ENCODE data around the gene SOCS3. TPM values are rescaled to one million over a fixed set of nuclear protein-coding genes. Genes with fewer than 3 reads are reported as not detected.

The SOCS3 gene
- total RNA-seq, 3 donors from 2014 or later (not counting 1 experiment from before 2014, with no cell fraction given): 39.0 to 47.9 (median 43.6) TPM

GRCh38 chr17:78307887-78308638 is 51.8 kb downstream of the SOCS3 start:
- no peaks in the 10 kb centered on the region for H3K9me3 Mint-ChIP-seq
- intact Hi-C loops (cut with micrococcal nuclease): no loop called here
- Histone ChIP-seq H3K36me3 (ENCODE audit: control insufficient read depth, insufficient read depth, low read length) (no peaks in the 10 kb centered on the region), H3K27me3 (ENCODE audit: control insufficient read depth, insufficient read depth, low read length) (no peaks in the 10 kb centered on the region), H3K27ac (ENCODE audit: low read length) (no peak overlapping the region), H3K4me1 (ENCODE audit: control insufficient read depth, insufficient read depth, low read length) (no peaks in the 10 kb centered on the region), H3K4me3 (ENCODE audit: low read length) (no peak overlapping the region), H3K9me3 (ENCODE audit: control insufficient read depth, insufficient read depth, low read length) (peaks cover 6% of the 10 kb centered on the region)
- H3K27ac Mint-ChIP-seq: no peak overlapping the region
- no peaks in the 10 kb centered on the region for H3K36me3 Mint-ChIP-seq
- H3K4me1 Mint-ChIP-seq: no peaks in the 10 kb centered on the region
- TF ChIP-seq, protein P1, sequence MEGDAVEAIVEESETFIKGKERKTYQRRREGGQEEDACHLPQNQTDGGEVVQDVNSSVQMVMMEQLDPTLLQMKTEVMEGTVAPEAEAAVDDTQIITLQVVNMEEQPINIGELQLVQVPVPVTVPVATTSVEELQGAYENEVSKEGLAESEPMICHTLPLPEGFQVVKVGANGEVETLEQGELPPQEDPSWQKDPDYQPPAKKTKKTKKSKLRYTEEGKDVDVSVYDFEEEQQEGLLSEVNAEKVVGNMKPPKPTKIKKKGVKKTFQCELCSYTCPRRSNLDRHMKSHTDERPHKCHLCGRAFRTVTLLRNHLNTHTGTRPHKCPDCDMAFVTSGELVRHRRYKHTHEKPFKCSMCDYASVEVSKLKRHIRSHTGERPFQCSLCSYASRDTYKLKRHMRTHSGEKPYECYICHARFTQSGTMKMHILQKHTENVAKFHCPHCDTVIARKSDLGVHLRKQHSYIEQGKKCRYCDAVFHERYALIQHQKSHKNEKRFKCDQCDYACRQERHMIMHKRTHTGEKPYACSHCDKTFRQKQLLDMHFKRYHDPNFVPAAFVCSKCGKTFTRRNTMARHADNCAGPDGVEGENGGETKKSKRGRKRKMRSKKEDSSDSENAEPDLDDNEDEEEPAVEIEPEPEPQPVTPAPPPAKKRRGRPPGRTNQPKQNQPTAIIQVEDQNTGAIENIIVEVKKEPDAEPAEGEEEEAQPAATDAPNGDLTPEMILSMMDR (IDR thresholded peaks at IDR 0.05): no peak
- DNase-seq (no peak), ATAC-seq (no peak)
- H3K4me3 Mint-ChIP-seq: no peak overlapping the region
- 92% methylated on average over 13 of the region's 13 CpGs for WGBS (ENCODE audit: insufficient coverage)
- H3K27me3 Mint-ChIP-seq (ENCODE audit: low read depth in 2 of 2): peaks cover 14 to 21% of the 10 kb centered on the region in 2 donors

GRCh38 chr17:78306913-78307312 is 53.0 kb downstream of the SOCS3 start:
- no peak overlapping the region for H3K4me3 Mint-ChIP-seq
- DNase-seq: no peak
- Histone ChIP-seq H3K9me3 (ENCODE audit: control insufficient read depth, insufficient read depth, low read length) (peaks cover 6% of the 10 kb centered on the region), H3K27me3 (ENCODE audit: control insufficient read depth, insufficient read depth, low read length) (no peaks in the 10 kb centered on the region), H3K4me3 (ENCODE audit: low read length) (no peak overlapping the region), H3K27ac (ENCODE audit: low read length) (no peak overlapping the region), H3K4me1 (ENCODE audit: control insufficient read depth, insufficient read depth, low read length) (no peaks in the 10 kb centered on the region), H3K36me3 (ENCODE audit: control insufficient read depth, insufficient read depth, low read length) (no peaks in the 10 kb centered on the region)
- no peaks in the 10 kb centered on the region for H3K4me1 Mint-ChIP-seq
- intact Hi-C loops (cut with micrococcal nuclease): no loop called here
- WGBS (ENCODE audit: insufficient coverage): 81% methylated on average over 1 of the region's 1 CpG
- H3K27me3 Mint-ChIP-seq (ENCODE audit: low read depth in 2 of 2): peaks cover 6 to 9% of the 10 kb centered on the region in 2 donors
- no peak overlapping the region for H3K27ac Mint-ChIP-seq
- no peak for ATAC-seq
- TF ChIP-seq, protein P1 (IDR thresholded peaks at IDR 0.05): no peak
- no peaks in the 10 kb centered on the region for H3K9me3 Mint-ChIP-seq
- H3K36me3 Mint-ChIP-seq: no peaks in the 10 kb centered on the region

Other genes with a start within 250 kb of the SOCS3 start
- 100 to 1,000 TPM; 653 to 825 (median 687) TPM for gene TMC6, start 231.3 kb downstream of the SOCS3 start, total RNA-seq
- gene TMC8, start 229.3 kb downstream of the SOCS3 start, total RNA-seq: 100 to 1,000 TPM; 401 to 551 (median 435) TPM
- not detected for gene C17orf99, start 213.7 kb downstream of the SOCS3 start, total RNA-seq
- gene SYNGR2, start 191.5 kb downstream of the SOCS3 start, total RNA-seq: 10 to 100 TPM; 41.2 to 62.1 (median 43.5) TPM
- 1 to 10 TPM; 2.1 to 5.1 (median 3.9) TPM for gene TK1, start 173.0 kb downstream of the SOCS3 start, total RNA-seq
- 1 to 10 TPM; 2.2 to 4.1 (median 2.3) TPM for gene AFMID, start 172.7 kb downstream of the SOCS3 start, total RNA-seq
- 1 to 10 TPM in 2 of 3 donors, under 1 TPM in 1; 0.73 to 1.9 (median 1.2) TPM for gene BIRC5, start 145.8 kb downstream of the SOCS3 start, total RNA-seq
- gene TMEM235, start 128.4 kb downstream of the SOCS3 start, total RNA-seq: not detected
- 10 to 100 TPM; 47.9 to 53.6 (median 48.3) TPM for gene PGS1, start 18.6 kb upstream of the SOCS3 start, total RNA-seq
- gene DNAH17, start 217.3 kb upstream of the SOCS3 start, total RNA-seq: under 1 TPM; 0.16 to 0.25 (median 0.24) TPM

Data from natural killer cell (primary cell).